HepG2 (cell line): ENCODE measurements around the gene ELF2. TPM values are rescaled to one million over a fixed set of nuclear protein-coding genes. Genes with fewer than 3 reads are reported as not detected.

ENCODE experiments used
- ATAC-seq: fragments of 200-7000 bp; cut with Tn5 transposase; 3 replicates; pipeline ENCODE4 v1.9.1; 2020; ENCODE audit warnings: mild to moderate bottlenecking, moderate library complexity
- BruUV-seq: library from RNA; stranded (reverse); fragments of 400-500 nt; replicated peaks from 2 replicates; lab custom pipeline; 2021; lab: Mats Ljungman, UMichigan
- CTCF ChIA-PET: fragments of 300-600 bp; formaldehyde crosslinking; extraction: SDS; loops from one replicate; lab custom pipeline; 2021; ENCODE audit warnings: low total read pairs, inconsistent platforms, low intra/inter-chr PET ratio; lab: Yijun Ruan, JAX
- POLR2A ChIA-PET: fragments of 350-600 bp; sonication (Branson Sonifier 250); formaldehyde crosslinking; loops from one replicate; lab custom pipeline; 2020; ENCODE audit warnings: antibody characterized with exemption, inconsistent platforms; lab: Yijun Ruan, JAX
- DNase-seq: peaks from one replicate; pipeline ENCODE4 v3.0.0-alpha.2; 2015; ENCODE audit warnings: low spot score
- FAIRE-seq: peaks from 3 replicates; lab custom pipeline; 2011; peaks lifted over from hg19 to GRCh38; lab: Jason Lieb, UNC
- H2AFZ ChIP-seq: one replicate; pipeline ENCODE4 v1.6.1; 2011; ENCODE audit warnings: low read length, inconsistent platforms
- H3K27ac ChIP-seq: fragments of 300-600 bp; 3 replicates; pipeline ENCODE4 v1.8.0; 2011; ENCODE audit warnings: mixed run types, mild to moderate bottlenecking, mixed read lengths, low read length, inconsistent platforms; ENCODE audit not compliant: insufficient read depth; ENCODE audit errors: extremely low read length
- H3K27me3 ChIP-seq, 2 experiments: fragments of 200-600 bp in 1 of 2; 2 replicates in 1 of 2; 3 replicates in 1 of 2; pipeline versions ENCODE4 v1.6.0 to v1.8.0; 2011; ENCODE audit warnings: low read length in 2 of 2, mild to moderate bottlenecking in 2 of 2, moderate library complexity in 2 of 2, inconsistent platforms in 1 of 2; ENCODE audit not compliant: insufficient read depth in 2 of 2, control insufficient read depth in 1 of 2
- H3K36me3 ChIP-seq, 2 experiments: fragments of 200-600 bp in 1 of 2; replicated peaks in 1 of 2; 2 replicates in 1 of 2; 3 replicates in 1 of 2; pipeline versions ENCODE4 v1.5.1 to v1.8.0; 2011; ENCODE audit warnings: low read length in 2 of 2, inconsistent platforms in 1 of 2; ENCODE audit not compliant: insufficient read depth in 2 of 2, control insufficient read depth in 1 of 2
- H3K4me1 ChIP-seq: 2 replicates; pipeline ENCODE4 v1.5.1; 2012; ENCODE audit warnings: low read length, inconsistent platforms; ENCODE audit not compliant: insufficient read depth
- H3K4me2 ChIP-seq: 2 replicates; pipeline ENCODE4 v1.6.0; 2011; ENCODE audit warnings: low read depth, low read length, inconsistent platforms
- H3K4me3 ChIP-seq, 3 experiments: fragments of 200-600 bp in 1 of 3; sonication (generic), shearing (Covaris generic) in 1 of 3; replicated peaks in 1 of 3; 2 replicates each; pipeline ENCODE4 v1.5.1; 2011 to 2016; ENCODE audit warnings: low read length in 3 of 3, inconsistent platforms in 2 of 3, low read depth in 2 of 3, mild to moderate bottlenecking in 2 of 3, control low read depth in 1 of 3, mixed read lengths in 1 of 3; ENCODE audit not compliant: insufficient read depth in 1 of 3
- H3K79me2 ChIP-seq: one replicate; pipeline ENCODE4 v1.6.1; 2011; ENCODE audit warnings: low read length, inconsistent platforms; ENCODE audit not compliant: insufficient read depth
- H3K9ac ChIP-seq: 2 replicates; pipeline ENCODE4 v1.6.0; 2011; ENCODE audit warnings: mild to moderate bottlenecking, low read depth, low read length, inconsistent platforms; ENCODE audit not compliant: insufficient read depth
- H3K9me3 ChIP-seq: 2 replicates; pipeline ENCODE4 v1.5.1; 2012; ENCODE audit warnings: mild to moderate bottlenecking, low read length
- H4K20me1 ChIP-seq: 2 replicates; pipeline ENCODE4 v1.6.0; 2011; ENCODE audit warnings: inconsistent platforms, mild to moderate bottlenecking, low read length, moderate library complexity; ENCODE audit not compliant: insufficient read depth
- ARNT ChIP-seq: fragments of 450-650 bp; IDR thresholded peaks from 2 replicates; pipeline ENCODE4 v1.6.1; 2017
- CREB1 ChIP-seq, 2 experiments: fragments of 450-650 bp in 1 of 2; IDR thresholded peaks; 2 replicates each; pipeline ENCODE4 v1.6.1; 2016 to 2017; ENCODE audit warnings: control low read depth in 1 of 2, mild to moderate bottlenecking in 1 of 2, missing compliant biosample characterization in 1 of 2, missing genetic modification characterization in 1 of 2
- HMGXB3 ChIP-seq: sonication (generic); formaldehyde crosslinking; IDR thresholded peaks from 2 replicates; pipeline ENCODE4 v1.4.0; 2020; ENCODE audit warnings: missing genetic modification reagents, borderline replicate concordance
- SAP130 ChIP-seq: IDR thresholded peaks from 2 replicates; pipeline ENCODE4 v1.6.1; 2016; ENCODE audit warnings: low read depth
- ZUFSP ChIP-seq: sonication (generic); formaldehyde crosslinking; IDR thresholded peaks from 2 replicates; pipeline ENCODE4 v1.9.0; 2021; ENCODE audit warnings: missing genetic modification reagents, mild to moderate bottlenecking, borderline replicate concordance
- WGBS: methylation state at CpG from one replicate; pipeline ENCODE4 v1.1.6; 2017; ENCODE audit warnings: low lambda C conversion rate; 5-methylcytosine and 5-hydroxymethylcytosine counted together
- in situ Hi-C: cut with HindIII; loops from 2 replicates; pipeline ENCODE4 v1.10.0; 2017; ENCODE audit warnings: low pct_unique_long_range_greater_than_20kb; ENCODE audit not compliant: extremely low pct_ligation_motif_present
- intact Hi-C: fragments of 100-400 bp; cut with micrococcal nuclease; formaldehyde crosslinking; loops from one replicate; pipeline ENCODE4 v1.10.0; 2022; ENCODE audit not compliant: unreplicated experiment
- polyA plus RNA-seq, 8 experiments: library from polyadenylated mRNA; depleted of rRNA in 3 of 8; stranded (reverse) in 7 of 8; unstranded in 1 of 8; fragments of >200 nt; fragmentation: Illumina TruSeq in 4 of 8; extraction: Trizol in 4 of 8; gene quantifications; 2 replicates each; pipeline versions ENCODE4 v1.2.1 to v1.2.3, GENCODE V29; 2011 to 2016; ENCODE audit warnings: low read depth in 4 of 8, missing spikeins in 1 of 8, mixed read lengths in 1 of 8; ENCODE audit not compliant: insufficient read depth in 1 of 8
- total RNA-seq, 5 experiments: library from RNA; depleted of rRNA; stranded (reverse); fragments of >200 nt; fragmentation: Illumina TruSeq; extraction: Trizol; gene quantifications; 2 replicates each; pipeline ENCODE4 v1.2.3, GENCODE V29; 2016; ENCODE audit warnings: low read depth in 1 of 5
- TF ChIP-seq, protein P1 (sequence below): sonication (generic); formaldehyde crosslinking; IDR thresholded peaks from 2 replicates; pipeline ENCODE4 v1.8.1; 2023; ENCODE audit warnings: mild to moderate bottlenecking, inconsistent platforms, moderate library complexity, missing genetic modification reagents, borderline replicate concordance

The ELF2 gene
- total and polyA plus RNA-seq, 2 of the 13 experiments (the other 11 are each of a cell fraction or from before 2014, with no cell fraction given) = 28.6 to 35.4 TPM

- TF ChIP-seq ZUFSP (CRISPR knock-in tag) = no peak
- TF ChIP-seq, protein P1, sequence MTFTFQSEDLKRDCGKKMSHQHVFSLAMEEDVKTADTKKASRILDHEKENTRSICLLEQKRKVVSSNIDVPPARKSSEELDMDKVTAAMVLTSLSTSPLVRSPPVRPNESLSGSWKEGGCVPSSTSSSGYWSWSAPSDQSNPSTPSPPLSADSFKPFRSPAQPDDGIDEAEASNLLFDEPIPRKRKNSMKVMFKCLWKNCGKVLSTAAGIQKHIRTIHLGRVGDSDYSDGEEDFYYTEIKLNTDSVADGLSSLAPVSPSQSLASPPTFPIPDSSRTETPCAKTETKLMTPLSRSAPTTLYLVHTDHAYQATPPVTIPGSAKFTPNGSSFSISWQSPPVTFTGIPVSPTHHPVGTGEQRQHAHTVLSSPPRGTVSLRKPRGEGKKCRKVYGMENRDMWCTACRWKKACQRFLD = no peak
- 0 out of 2 replicates have a peak, but pooled peaks have one; percentile 15 for TF ChIP-seq SAP130 (CRISPR knock-in tag)
Observed at GRCh38 chr4:139085141-139085540, 91.9 kb downstream of the ELF2 start (continued).

- peak overlapping the region; percentile 87 for H3K9ac ChIP-seq
- no peaks in the 10 kb centered on the region for H3K36me3 ChIP-seq
- TF ChIP-seq HMGXB3 (CRISPR knock-in tag) (no peak), CREB1 (IDR thresholded peaks at IDR 0.05) (no peak), CREB1 (CRISPR knock-in tag; IDR thresholded peaks at IDR 0.05) (0 out of 2 replicates have a peak, but pooled peaks have one; percentile 4), ARNT (no peak)
- no peak for ATAC-seq
- H3K27me3 ChIP-seq = no peaks in the 10 kb centered on the region; a peak in 1 of 5 replicates
- intact Hi-C loops = loop anchor here (5.0 kb wide), 4 partner anchors 52 to 528 kb away; partner anchors contain the start of genes ELF2, NAA15 and NDUFC1
- peaks cover 33% of the 10 kb centered on the region for H3K79me2 ChIP-seq
- H3K9me3 ChIP-seq = no peaks in the 10 kb centered on the region
- H3K4me3 ChIP-seq = peak overlapping the region; percentile 69 to 95 (median 71)
- 0% methylated on average over 2 of the region's 2 CpGs for WGBS
- peaks cover 21% of the 10 kb centered on the region for H4K20me1 ChIP-seq
- no peak for FAIRE-seq
- peak overlapping the region; percentile 95 for H2AFZ ChIP-seq
- peak overlapping the region; percentile 94 for H3K27ac ChIP-seq
- ChIA-PET CTCF (no interaction called here), POLR2A (interaction anchor here (1.3 to 1.5 kb wide), 2 partner anchors 211 to 216 kb away, joined by 5 to 9 read pairs; partner anchors contain the start of gene NAA15)
- TSS peak; percentile 78 for BruUV-seq
- peak overlapping the region; percentile 95 for H3K4me2 ChIP-seq
- H3K4me1 ChIP-seq = peaks cover 34% of the 10 kb centered on the region
- DNase-seq = peak; percentile 2
- in situ Hi-C loops = loop anchor here (5.0 to 10.0 kb wide), 2 partner anchors 52 to 220 kb away; partner anchors contain the start of genes NAA15 and NDUFC1
Observed at GRCh38 chr4:139084804-139085093, 92.3 kb downstream of the ELF2 start.
